ENCODE data around the gene LRPPRC.

DNA sequence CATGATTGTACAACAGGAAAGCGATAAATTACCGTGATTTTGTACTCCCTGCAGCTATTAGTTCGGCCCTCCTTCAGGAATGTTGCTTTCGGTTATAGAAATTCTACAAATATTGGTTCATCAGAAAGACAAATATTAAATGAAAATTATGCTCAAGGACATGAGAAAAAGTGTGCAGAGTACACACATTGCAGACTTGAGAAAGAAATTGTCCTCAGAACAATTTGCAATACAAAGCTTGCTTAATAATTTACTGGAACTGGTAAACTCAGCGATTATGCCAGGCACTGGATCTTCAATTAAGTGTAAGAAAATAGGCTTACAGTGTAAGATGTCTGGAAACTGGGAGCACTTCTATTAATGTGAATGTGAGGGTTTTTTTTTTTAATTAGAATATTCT lies 111.1 kb downstream of the LRPPRC start:
- TF ChIP-seq RAD21 (CRISPR knock-in tag; conservative IDR thresholded peaks at IDR 0.05 in 1 of 2, IDR thresholded peaks at IDR 0.05 in 1 of 2) (no peak), ZNF274 (IDR thresholded peaks at IDR 0.05; ENCODE audit: borderline replicate concordance, low read depth, low read length) (no peak), NR3C1 (CRISPR knock-in tag; IDR thresholded peaks at IDR 0.05) (no peak)
- TF ChIP-seq, protein P1, sequence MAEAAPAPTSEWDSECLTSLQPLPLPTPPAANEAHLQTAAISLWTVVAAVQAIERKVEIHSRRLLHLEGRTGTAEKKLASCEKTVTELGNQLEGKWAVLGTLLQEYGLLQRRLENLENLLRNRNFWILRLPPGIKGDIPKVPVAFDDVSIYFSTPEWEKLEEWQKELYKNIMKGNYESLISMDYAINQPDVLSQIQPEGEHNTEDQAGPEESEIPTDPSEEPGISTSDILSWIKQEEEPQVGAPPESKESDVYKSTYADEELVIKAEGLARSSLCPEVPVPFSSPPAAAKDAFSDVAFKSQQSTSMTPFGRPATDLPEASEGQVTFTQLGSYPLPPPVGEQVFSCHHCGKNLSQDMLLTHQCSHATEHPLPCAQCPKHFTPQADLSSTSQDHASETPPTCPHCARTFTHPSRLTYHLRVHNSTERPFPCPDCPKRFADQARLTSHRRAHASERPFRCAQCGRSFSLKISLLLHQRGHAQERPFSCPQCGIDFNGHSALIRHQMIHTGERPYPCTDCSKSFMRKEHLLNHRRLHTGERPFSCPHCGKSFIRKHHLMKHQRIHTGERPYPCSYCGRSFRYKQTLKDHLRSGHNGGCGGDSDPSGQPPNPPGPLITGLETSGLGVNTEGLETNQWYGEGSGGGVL (CRISPR knock-in tag; IDR thresholded peaks at IDR 0.05) = no peak

Measured in K562 (cell line).